NCI-H2227 treated with DMSO at 0.1 percent for 48 hours (cell line): ENCODE measurements around the gene TTLL6.

Experiments
- DNase-seq: peaks from one replicate; lab custom pipeline; 2025; lab: John Stamatoyannopoulos, UW

TTLL6 gene

DNA sequence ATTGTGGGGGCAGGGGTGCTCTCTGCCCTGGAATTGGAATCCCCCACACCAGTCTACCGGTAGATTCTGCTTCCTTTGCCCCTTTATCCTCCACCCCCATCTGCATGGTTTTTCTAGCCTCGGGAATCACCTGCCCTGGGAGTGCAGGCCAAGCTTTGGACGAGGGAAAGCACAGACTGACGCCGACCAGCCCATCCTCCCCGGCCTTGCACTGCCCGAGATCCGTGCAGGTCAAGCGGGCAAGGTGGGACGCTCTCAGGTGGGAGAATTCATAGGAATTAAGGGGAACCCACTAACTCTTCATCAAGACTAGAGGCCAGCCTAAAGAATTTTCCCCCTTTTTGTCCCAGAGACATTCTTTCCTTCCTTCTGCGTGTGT, 78.6 kb downstream of the TTLL6 start:
- no peak for DNase-seq

DNA sequence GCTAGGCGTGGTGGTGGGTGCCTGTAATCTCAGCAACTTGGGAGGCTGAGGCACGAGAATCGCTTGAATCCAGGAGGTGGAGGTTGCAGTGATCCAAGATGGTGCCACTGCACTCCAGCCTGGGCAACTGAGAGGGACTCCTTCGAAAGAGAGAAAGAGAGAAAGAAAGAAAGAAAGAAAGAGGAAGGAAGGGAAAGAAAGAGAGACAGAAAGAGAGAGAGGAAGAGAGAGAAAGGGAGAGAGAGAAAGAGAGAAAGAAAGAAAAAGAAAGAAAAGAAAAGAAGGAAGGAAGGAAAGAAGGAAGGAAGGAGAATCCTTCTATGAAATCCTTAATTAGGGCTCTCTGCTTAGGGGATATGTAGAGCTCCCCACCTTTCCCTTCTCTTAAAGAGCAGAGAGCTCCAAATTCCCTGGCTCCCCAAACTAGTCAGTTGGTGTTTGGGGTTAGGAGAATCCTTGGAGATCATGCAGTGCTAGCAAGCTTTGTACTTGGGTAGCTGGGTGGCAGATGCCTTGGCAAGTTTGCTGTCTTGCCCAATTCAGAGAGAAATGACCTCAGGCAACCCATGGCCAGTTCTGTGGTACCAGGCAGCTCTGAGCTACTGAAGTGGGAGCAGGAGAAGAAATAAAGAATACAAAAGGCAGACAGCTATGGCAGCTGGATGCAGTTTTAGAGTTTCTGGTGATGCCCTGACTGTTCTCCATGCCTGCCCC, 79.5 kb downstream of the TTLL6 start:
- DNase-seq, result no peak

DNA sequence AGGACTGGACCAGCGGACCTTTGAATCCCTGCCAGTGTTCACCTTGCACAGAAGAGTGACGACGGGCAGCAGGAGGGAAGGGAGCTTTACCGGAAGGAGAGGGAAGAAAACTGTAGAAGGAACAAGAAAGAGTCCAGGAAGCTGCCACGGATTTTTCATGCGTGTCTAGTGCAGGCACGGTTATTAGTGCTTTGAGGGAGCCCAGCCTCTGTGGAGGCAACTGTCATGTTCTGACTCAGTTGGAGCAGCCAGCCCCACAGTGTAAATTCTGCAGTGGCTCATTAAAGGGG, 82.0 kb downstream of the TTLL6 start:
- DNase-seq, result no peak

DNA sequence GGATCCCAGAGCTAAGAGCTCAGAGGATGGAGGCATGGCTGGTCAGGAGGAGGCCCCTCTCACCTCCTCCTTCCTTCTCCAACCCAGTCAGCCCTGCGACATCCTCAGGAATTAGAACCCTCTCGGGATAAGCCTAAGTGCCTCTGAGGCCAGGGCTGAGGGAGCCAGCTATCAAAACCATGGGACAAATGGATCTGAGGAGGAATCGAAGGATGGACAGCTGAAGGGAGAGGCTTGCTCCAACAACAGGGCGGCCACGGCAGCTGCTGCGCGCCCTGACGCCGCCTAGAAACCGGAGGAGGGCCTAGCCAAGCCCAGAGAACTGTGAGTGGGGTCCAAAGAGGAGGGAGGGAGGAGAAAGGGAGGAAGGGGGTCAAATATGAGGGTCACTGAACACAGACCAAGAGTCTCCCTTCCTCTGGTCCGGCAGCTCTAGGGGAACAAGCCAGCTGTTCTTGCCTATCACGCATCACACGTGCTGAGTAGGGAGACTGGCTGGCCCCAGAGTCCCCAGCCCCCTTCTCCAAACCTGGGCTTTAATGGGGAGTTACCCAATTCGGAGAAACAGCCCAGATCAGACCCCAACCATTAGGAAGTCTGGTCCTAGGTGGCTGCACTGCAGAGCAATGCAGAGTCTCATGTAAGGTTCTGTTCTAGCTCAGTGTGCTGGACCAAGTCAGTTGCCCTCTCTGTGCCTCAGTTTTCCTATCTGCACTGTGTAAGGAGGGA, 82.5 kb downstream of the TTLL6 start:
- DNase-seq, result no peak

DNA sequence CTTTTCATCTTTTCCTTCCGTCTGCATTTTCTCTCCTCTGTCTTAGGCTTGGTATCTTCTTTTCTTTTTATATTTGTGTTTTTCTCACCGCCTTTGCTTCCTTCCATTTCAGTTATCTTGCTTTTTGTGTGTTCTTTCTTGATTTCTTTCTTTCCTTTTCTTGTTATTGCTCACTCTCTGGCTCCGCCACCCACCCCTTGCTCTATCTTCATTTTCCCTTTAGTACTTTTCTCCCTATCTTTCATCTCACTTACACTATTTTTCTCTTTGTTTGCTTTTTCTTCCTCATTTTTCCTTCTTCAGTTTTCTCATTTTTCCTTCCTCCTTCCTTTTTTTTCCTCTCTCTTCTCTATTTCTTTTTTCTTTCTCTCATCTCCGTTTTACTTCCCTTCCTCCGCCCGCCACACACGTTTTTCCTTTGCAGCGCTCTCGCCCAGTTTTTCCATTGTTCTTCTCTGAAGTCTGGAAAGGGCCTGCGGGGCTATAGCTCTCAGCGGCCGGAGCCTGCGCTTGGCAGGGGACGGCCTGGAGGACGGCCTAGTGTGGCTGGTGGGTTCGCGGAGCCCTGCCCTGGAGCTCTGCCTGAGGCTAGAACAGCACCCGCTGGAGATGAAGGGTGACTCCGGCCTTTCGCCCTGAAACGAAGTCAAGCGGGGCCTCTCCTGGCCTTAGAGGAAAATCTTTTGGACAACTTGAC, 83.2 kb downstream of the TTLL6 start:
- DNase-seq, result no peak

DNA sequence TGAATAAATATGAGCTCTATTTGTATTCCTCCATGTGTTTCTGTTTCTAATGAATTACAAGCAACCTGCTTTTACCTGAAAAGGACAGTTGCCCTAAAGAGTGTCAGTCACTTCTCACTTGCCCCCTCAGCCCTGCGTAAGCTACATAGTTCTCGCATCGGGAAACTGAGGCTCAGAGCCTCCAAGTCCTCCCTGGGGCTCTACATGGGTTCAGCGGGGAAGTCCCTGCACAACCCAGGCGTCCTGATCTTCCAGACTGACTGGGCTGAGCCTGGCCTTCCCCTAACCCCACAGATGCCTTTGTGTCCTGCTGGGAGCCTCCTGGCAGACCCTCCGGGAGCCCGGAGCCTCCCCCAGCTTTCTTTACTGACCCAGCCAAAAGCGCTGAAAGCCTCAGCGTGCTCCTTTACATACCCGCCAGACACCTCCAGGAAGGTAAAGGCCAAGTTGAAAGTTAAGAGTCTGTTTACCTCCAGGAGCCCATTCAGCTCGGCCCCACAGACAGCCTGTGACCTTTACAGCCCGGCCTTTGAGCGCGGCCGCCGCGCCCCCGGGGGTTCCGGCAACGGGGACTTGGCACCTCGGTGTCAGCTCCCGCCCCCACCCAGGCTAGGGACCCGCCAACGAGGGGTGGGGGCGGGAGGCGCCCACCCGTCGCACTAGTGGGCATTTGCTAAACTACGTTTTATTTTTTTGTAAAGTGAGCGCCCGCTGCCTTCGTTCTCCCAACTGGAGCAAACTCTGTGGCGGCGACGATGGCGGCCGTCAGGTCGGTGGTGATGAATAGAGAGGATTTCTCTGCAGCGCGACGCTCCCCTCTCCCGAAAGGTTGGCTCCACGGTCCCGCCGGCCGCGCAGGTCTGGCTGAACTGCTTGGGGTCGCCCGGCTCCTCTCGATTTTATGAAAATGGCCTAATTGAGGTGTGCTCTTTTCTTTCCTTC, 84.1 kb downstream of the TTLL6 start:
- no peak for DNase-seq

DNA sequence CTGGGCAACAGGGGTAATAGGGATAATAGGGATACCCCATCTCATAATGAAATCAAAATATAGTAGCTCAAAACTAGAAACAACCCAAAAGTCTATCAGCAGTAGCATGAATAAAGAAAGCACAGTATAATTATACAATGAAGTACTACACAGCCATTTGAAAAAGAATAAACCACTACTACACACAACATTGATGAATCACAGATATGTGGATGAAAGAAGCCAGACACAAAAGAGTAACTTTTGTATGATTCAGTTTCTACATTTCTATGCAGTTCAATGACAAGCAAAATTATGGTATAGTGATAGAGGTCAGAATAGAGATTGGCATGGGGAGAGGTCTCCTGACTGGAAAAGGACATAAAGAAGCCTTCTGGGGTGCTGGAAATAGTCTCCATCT, 85.7 kb downstream of the TTLL6 start:
- no peak for DNase-seq

DNA sequence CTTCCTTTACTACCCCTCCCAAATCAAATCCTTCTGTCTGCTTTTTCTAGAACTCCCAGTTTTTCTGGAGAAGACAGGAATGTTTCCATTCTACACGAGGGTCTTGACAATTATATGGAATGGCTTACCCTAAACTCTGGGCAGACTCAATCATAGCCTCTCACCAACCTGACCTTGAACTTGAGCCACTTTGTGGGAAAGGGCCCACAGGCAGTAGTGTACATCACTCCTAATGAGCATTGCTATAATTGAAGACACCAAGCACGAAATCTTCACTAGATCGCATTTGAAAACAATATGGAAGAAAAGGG, 86.8 kb downstream of the TTLL6 start:
- no peak for DNase-seq

DNA sequence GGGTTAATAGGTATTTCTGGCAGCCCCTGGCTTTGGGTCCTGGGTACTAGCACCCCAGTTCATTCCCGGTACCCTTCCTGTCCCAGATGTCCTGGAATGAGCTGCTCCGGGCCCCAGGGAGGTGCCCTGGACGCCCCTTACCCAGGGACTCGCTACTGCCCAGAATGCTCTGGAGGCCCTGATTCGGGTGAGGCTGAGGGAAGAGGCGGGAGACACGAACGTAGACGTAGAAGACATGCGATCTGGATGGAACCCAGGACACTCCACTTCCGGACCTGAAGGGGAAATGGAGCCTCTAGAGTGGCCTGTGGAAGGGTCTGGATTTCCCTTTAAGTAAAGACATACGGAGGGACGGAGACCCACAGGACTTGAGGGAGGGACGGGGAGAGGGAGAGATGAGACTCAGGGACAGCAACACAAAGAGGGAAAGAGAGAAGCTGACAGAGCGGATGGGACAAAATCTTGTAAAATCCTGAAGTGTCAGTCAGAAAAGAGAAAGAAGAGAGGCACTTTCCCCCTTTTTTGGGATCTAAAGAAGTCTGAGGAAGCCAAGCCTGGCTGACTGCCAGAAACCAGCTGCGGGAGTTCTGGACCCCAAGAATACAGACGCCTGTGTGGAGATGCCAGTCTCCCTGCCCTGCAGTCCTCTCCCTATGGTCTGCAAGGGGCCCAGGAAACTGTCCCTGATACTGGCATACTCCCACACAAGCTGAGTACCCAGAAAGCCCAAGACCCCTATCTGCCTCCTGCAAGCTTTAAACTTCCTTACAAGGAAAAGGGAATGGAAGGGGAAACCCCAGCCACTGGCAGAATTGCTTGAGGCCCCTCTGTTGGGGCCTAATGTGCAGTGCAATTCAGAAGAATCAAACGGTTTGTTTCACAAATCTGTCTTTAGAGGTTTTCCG, 87.4 kb downstream of the TTLL6 start:
- no peak for DNase-seq

DNA sequence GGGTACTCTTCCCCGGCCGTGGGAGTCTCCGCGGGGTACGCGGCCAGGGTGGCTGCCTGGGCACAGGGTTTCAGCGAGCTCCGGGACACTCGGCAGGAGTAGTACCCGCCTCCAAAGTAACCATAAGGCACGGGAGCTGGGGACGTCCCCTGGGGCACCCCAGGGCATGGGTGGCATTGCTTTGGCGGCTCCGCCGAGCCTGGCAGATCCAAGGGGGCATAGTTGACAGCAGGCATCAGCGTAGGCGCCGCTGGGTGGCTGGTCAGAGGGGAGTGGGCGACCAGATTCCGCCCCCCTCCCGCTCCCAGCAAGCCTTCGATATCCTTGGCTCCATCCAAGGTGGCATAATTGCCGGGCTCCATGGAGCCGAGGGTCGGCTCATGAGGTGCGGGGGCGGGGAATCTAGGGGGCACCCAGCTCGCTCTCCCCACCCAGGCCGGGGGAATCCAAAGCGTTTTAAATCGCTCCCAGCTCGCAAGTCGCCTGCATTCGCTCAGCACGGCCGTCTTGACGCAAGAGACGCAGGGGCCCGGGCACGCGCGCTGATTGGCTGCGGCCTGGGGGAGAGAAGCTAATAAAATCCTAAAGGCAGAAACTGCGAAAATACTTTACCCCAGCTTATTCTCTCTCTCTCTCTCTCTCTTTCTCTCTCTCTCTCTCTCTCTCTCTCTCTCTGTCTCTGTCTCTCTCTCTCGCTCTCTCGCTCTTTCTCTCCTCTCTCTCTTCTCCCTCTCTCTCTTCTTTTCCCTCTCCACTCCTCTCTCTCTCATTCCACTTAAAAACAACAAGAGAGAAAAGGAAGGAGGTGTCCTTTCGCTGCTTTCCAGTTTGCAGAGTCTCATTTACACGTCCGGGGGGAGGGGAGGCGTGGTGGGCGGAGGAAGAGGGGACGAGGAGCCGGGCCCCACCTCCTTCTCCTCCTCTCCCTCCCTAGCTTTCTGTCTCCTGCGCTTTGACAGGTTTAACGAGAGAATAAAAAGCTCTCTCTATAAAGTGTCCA, 88.5 kb downstream of the TTLL6 start, which contains the start of gene HOXB13:
HOXB13 (minus strand) TSS at position 519 of the 1,000 bp plus-strand sequence; CDS start at position 362, 157 bp downstream.
- DNase-seq, result peak; percentile 38

DNA sequence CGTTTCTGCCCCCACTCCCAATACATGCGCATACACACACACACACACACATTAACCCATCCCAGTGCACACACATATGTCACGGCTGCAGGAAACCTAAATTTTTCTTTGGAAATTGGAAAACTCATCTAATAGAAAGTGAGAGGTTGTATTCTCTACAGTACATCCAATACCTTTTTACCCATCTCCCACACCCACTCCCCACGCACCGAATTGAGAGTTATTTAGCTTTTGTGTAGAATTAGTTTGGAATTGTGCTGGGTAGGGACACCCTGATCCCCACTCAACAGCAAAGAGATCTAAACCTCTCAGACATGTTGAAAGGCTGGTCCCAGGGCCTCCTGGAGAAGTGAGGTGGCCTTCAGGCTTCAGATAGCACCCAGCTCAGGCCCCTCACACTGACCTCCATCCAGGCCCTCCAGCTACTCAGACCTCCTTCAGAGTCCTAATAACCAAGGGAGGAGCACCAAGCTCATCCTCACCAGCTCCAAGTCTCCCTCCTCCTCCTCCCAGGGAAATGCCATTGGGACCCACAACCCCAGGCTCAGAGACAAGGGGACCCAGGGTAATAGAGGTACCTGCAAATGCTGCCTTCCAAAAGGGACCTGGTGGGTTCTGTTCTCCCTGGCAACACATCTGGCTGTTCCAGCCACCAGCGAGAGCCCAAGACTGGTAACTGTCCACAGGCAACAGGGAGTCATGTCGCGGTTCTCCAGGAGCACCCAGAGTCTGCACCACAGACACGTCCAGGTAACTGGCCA, 89.4 kb downstream of the TTLL6 start:
- DNase-seq, result no peak

DNA sequence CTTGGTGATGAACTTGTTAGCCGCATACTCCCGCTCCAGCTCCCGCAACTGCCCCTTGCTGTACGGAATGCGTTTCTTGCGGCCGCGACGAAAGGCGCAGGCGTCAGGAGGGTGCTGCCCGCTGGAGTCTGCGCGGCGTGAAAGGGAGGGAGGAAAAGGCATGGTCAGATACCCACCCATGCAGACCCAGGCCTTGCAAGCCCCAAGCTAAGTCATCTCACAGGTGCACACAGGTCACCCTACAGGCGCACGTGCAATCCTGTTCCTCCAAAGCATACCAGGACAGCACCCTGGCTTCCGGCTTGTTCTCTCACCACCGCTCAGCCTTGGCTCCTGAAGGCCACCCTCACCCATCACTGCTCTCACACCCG, 90.1 kb downstream of the TTLL6 start:
- no peak for DNase-seq

DNA sequence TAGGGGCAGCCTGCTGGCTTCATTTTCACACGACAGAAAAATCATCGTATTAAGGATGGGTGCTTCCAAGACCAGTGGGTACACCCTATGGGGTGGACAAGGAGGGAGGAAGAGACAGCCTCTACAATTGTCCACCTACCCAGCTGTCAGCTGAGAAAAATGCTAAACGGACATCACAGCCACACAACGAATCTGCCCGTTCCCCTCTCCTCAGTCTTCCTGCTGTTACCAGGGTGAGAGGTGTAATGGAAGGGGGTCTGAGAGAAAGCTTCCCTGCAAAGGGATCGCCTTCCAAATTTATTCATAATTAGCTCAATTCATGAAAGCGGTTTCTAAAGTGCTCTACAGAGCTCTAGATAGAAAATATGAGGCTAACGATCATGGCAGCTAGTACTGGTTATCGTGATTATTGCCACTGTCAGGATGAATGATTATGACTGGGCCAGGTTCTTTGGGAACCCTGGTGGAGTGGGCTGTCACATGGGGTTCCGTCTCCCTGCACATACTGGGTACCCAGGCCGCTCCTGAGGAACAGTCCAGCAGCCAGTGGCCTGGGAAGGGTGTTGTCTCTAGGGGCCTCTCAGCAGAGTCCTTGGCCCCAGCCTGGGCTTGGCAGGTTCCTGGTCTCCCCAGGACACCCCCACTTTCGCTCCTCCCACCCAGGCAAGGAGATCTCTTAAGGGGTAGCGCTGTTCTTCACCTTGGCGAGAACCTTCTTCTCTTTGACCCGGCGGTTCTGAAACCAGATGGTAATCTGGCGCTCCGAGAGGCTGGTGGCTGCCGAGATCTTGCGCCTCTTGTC, 90.7 kb downstream of the TTLL6 start:
- DNase-seq, result no peak

DNA sequence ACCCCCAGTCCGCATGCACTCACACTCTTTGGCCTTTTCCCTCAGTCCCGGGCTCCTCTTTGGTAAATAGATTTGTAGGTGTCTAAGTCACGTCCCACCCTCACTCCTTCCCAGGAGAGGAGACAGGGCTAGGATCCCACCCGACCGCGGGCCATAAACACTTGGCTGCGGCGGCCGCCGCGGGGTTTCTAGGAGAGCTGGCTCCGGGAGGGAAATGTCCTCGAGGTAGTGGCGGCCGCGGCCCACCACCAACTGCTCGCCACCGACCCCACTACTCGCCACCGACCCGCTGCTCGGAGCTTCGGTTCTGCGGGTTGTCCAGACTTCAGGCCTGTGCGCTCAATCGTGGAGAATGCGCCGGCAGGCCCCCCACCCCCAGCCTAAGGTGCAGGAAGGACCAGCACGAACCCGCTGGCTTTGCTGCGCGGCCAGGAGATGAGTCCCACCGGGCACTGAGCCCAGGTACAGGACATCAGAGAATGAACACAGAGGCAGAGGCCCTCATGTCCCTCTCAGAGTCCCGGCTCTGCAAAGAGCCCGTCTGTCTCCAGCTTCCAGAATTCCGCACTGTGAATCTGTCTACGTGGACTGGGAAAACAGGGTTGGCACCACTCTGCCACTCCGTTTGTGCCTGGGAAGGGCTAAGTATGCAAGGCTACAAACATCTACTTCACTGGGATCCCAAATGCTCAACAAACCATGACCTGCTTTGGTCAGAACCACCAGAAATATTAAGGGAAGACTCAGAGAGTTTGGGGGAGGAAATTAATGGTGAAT, 91.6 kb downstream of the TTLL6 start:
- DNase-seq, result no peak

DNA sequence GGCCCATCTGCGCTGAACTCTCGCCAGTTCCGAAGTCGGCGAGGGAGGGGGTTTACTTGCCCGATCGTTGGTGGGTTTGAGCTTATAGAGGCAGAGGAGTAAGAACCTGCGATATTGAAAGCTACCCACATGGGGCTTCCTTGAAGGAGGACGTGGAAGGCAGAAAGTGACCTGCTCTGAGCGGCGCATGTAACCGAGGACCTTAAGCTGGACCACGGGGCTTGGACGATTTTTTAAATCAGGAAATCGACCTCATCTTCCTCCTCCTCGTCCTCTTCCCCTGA, 92.1 kb downstream of the TTLL6 start:
- DNase-seq, result no peak

DNA sequence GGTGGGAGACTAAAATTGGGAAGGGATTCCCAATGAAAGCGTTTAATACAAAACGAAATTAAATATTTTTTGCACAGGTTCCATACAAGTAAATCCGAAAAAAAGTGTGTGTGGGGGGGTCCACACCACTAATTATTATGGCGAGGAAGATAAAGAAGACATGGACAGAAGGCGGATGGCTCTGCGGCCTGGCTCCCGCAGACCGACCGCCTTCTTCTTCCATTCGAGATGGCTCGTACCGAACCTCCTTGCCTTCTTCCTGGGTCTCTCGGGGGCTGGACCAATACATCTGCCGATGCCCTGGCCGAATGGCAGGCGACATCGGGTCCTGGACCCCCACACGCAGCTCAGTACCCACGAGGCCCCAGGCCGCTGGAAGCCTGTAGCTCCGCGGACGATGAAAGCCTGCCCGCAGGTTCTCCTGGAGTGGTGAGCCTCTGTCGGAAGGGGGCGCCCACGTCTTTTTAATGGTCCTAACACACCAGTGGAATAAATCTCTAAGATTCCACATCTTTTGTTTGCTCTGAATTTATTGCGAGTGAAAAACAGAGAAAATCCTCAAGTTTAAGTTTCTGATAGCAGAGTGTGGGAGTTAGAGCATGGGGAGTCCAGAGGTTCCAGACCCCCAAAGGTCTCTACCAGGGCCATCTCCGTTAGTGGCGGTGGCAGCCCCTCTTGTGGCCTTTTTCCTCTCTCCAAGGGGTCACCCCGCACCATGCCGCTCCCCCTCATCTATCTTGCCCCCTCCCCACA, 92.6 kb downstream of the TTLL6 start:
- DNase-seq, result peak; percentile 74
